HG03565 (cell line): ENCODE measurements around the gene SECISBP2L.
A peak's percentile ranks its signal among the peaks of the same experiment; 100 is the strongest.
"Not testable (repeated sequence)": the region's sequence is repeated elsewhere in the genome, so short reads cannot be mapped to it uniquely, and the experiment has no call there.

Experiments used
- ATAC-seq: cut with Tn5 transposase; IDR thresholded peaks from one replicate; pipeline ENCODE4 v1.9.1; 2021; ENCODE audit warnings: mild to moderate bottlenecking, moderate library complexity; ENCODE audit not compliant: unreplicated experiment

Gene SECISBP2L, protein sequence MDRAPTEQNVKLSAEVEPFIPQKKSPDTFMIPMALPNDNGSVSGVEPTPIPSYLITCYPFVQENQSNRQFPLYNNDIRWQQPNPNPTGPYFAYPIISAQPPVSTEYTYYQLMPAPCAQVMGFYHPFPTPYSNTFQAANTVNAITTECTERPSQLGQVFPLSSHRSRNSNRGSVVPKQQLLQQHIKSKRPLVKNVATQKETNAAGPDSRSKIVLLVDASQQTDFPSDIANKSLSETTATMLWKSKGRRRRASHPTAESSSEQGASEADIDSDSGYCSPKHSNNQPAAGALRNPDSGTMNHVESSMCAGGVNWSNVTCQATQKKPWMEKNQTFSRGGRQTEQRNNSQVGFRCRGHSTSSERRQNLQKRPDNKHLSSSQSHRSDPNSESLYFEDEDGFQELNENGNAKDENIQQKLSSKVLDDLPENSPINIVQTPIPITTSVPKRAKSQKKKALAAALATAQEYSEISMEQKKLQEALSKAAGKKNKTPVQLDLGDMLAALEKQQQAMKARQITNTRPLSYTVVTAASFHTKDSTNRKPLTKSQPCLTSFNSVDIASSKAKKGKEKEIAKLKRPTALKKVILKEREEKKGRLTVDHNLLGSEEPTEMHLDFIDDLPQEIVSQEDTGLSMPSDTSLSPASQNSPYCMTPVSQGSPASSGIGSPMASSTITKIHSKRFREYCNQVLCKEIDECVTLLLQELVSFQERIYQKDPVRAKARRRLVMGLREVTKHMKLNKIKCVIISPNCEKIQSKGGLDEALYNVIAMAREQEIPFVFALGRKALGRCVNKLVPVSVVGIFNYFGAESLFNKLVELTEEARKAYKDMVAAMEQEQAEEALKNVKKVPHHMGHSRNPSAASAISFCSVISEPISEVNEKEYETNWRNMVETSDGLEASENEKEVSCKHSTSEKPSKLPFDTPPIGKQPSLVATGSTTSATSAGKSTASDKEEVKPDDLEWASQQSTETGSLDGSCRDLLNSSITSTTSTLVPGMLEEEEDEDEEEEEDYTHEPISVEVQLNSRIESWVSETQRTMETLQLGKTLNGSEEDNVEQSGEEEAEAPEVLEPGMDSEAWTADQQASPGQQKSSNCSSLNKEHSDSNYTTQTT

DNA sequence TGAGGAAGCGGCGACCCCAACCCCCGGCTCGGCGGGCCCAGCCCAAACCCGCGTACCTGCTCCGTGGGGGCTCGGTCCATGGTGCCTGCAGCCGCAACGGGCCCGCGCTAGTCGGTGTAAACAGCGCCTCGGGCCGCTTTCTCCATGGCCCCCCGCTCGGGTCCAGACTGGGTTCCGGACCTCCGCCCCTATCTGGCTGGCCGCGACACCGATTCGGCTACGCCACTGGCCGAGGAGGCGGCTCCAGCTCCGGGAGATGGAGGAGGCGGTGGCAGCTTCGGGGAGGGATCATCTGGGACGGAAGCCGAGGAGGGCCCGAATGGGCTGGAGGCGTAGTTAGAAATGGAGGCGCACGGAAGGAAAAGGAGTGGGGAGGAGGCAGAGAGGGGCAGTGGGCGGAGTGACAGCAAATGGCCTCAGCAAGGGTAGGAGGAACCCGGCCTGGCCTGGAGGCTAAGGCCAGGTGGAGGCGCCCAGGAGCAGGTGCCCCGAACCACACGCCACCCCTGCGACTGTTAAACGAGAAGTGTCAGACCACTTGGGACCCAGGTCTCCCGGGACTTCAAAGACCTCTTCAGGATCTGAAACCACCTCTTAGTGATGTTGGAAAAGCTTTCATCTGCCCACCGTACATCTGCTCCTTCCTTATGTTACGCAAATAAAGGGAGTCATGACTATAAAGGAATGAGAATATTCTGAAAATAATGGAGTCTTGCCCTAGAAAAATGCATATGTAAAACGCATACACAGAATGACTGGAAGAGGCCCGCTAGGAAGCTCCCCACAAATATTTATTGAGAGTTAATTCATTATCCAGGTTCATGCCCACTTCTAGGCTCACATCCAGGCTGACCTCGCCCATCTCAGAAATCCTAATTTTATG lies at the start of gene SECISBP2L:
SECISBP2L (minus strand) TSS at position 227 of the 883 bp plus-strand sequence; CDS start at position 80, 147 bp downstream.
- peak; percentile 92 for ATAC-seq

DNA sequence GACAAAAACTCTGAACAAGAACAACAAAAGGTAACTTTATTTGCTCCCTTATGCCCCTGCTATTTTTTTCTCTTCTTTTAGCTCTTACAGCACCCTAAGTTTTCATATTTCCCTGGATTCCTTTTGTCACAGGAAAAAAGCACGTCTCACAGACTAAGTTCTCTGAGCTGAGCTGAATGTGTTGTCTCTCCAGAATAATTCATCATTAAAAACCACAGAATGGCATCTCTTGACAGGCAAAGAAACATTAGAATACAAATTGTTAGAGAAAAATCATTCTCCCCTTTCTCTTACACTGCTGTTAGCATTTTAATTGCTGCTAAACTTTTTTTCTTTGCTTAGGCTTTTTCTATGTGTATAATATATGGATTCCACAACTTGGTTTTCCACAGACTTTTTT lies 48.7 kb upstream of the SECISBP2L start:
- no peak for ATAC-seq

- no peak for ATAC-seq
Measured at GRCh38 chr15:49093252-49094105, 47.2 kb upstream of the SECISBP2L start.

DNA sequence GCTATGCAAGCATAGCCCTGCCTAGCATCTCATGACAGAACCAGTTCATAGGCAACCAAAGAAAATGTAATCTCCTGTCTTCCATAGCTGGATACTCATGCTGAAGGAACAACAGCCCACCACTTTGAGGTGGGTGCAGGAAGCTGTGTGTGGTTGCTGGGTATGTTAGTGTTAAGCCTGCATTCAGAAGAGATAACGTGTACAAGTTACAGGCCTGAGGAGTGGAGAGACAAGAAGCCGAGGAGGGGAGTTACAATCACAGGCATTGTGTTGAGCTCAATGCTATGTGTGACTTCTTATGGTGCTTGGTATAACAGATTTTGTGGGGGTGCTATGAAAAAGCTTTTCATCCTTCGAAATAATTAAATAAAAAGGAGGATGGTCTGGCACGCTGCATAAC lies 42.8 kb upstream of the SECISBP2L start:
- ATAC-seq = no peak

- ATAC-seq = no peak
Measured at GRCh38 chr15:49085696-49086459, 39.6 kb upstream of the SECISBP2L start.

- no peak for ATAC-seq
Measured at GRCh38 chr15:49084285-49084570, 38.0 kb upstream of the SECISBP2L start.

DNA sequence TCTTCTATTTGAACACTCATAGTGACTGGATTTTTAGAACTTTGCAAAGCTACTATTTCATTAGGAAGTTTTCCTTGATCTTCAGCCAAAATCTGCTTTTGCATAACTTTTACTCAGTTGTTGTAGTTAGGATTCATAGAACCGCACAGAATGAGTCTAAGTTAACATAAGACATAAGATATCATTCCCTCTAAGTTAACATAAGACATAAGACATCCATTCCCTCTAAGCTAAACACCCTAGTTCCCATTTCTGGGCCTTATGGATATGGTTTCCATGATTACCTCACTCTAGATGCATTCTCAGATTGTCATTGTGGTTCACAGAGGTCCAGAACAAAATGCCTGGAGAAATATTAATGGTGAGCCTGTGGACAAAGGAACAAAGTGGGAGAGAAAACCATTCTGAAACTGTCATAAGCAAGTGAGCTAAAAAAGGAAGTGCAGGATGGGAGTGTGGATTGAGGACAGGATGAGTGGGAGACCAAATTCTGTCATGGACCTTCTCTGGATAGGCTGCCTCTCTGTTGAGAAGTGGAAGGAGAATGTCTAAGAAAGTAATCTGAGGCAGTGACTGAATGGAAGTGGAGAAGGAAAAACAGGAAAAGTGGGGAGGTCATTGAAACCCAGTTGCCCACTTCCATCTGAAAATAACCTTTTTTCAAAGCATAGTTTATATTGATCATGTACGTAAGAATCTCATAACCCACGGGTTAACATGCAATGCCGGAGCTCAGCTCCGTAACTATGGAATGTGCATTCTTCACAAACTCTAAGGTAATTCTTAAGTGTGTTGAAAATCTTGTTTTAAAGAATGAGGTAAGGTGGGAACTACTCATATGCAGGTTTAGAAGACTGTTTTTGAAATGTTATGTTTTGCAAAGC lies 37.4 kb upstream of the SECISBP2L start:
- ATAC-seq = no peak

- ATAC-seq = no peak
Measured at GRCh38 chr15:49082960-49083359, 36.7 kb upstream of the SECISBP2L start.

GRCh38 chr15:49079340-49080039 lies 33.2 kb upstream of the SECISBP2L start:
- no peak for ATAC-seq

DNA sequence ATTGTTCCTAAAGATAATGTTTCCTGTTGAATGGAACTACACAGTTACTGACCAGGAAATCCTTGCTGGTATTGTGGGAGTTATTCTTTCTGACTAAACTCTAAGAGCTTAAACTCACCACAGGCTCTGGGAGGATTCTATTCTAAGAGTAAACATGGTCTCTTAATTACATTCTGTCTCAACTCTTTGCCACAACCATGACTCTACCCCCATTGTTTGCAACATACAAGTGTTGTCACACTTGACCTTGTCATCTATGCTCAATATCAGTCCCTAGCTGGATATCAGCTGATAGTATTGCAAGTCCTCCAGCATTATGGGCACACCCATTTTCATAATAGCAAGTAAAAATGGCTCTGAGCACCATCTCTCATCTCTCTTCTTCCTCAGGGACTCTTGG lies 29.6 kb upstream of the SECISBP2L start:
- ATAC-seq = no peak

DNA sequence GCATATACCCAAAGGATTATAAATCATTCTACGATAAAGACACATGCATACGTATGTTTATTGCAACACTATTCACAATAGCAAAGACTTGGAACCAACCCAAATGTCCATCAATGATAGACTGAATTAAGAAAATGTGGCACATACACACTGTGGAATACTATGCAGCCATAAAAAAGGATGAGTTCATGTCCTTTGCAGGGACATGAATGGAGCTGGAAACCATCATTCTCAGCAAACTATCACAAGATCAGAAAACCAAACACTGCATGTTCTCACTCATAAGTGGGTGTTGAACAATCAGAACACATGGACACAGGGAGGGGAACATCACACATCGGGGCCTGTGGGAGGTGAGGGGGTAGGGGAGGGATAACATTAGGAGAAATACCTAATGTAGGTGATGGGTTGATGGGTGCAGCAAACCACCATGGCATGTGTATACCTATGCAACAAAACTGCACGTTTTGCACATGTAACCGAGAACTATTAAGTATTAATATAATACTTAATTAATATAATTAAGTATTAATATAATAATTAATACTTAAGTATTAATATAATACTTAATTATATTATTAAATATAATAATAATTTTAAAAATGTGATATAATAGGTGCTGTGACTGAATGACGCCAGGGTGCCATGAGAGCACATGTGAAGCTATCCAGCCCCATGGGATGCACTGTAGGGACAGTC lies 28.5 kb upstream of the SECISBP2L start:
- ATAC-seq = not testable (repeated sequence)

- no peak for ATAC-seq
Measured at GRCh38 chr15:49066372-49066771, 20.1 kb upstream of the SECISBP2L start.

- ATAC-seq = no peak
Measured at GRCh38 chr15:49064884-49065283, 18.6 kb upstream of the SECISBP2L start.

GRCh38 chr15:49064281-49064653 lies 18.0 kb upstream of the SECISBP2L start:
- ATAC-seq = no peak

DNA sequence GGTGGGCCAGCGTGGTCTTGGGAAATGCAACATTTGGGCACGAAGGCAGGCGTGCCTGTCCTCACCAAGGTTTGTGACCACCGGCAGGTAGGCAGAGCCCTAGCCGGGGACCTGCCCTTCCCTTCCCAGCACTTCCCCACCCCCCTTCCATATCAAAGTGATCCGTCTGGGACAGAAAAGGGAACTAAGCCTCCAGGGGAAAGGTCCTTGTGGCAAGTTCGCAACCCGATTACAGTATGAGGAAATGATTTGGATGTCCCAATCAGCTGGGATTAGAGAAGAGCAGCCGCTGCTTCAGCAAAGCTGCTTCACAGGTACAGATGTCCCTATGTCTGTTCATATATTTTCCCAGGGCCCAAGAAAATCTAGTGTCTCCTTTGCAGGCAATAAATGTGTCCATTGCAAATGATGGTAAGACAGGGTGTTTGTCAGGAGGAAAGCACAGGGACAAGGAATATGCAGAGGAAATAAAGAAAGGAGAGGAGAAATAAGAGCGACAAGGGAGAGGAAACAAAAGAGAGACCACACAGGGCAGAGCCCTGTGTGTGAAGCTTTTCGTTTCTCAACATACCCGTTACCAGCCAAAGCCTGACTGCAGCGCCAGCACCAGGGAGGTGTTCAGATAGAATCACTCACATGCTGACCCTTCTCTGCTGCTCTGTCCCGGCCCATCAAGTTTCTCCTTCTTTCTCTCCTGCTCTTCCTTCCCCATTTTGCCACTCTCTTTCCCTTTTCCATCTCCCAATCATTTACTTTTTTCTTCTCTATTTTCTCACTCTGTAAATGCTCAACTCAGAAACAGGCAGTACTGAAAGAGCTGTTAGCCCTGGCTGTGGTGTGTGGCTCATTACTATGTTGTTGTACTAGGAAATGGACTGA lies 17.4 kb upstream of the SECISBP2L start:
- no peak for ATAC-seq

DNA sequence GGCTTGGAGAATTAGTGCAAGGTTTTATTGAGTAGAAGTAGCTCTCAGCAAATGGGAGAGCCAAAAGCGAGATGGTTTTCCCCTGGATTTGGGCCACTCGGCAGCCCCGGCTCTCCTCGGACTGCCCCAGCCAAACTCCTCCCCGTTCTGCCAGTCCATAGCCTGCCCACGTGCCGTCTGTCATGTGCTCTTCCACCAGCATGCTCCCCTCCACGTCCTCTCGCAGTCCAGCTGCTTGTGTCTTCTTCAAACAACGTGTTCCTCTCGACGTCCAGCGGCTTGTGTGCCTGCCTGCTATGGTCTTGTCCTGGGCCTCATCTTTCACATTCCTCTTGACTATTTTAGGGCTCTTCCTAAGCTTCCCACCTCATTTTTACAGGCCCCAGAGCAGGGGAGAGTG lies 16.7 kb upstream of the SECISBP2L start:
- no peak for ATAC-seq
